ENCODE data around the gene DMD. TPM values are rescaled to one million over a fixed set of nuclear protein-coding genes. Genes with fewer than 3 reads are reported as not detected.

DMD gene
- total RNA-seq, 3 donors from 2014 or later (not counting 1 experiment from before 2014, with no cell fraction given) = not detected

GRCh38 chrX:31397119-31397518, 1814.2 kb downstream of the DMD start:
- no peak overlapping the region for H3K27ac ChIP-seq (ENCODE audit: low read length)
- Mint-ChIP-seq H3K4me1 (no peaks in the 10 kb centered on the region), H3K9me3 (peaks cover 2% of the 10 kb centered on the region in 2 donors), H3K36me3 (no peaks in the 10 kb centered on the region), H3K4me3 (no peak overlapping the region), H3K27ac (no peak overlapping the region), H3K27me3 (ENCODE audit: low read depth in 2 of 2) (no peaks in the 10 kb centered on the region)
- TF ChIP-seq CTCF (IDR thresholded peaks at IDR 0.05) = no peak
- no peaks in the 10 kb centered on the region for H3K9me3 ChIP-seq (ENCODE audit: control insufficient read depth, insufficient read depth, low read length)
- ATAC-seq = no peak
- DNase-seq = no peak
- WGBS (ENCODE audit: insufficient coverage) = 100% methylated on average over 3 of the region's 3 CpGs
- intact Hi-C loops (cut with micrococcal nuclease) = no loop called here
- no peaks in the 10 kb centered on the region for H3K36me3 ChIP-seq (ENCODE audit: control insufficient read depth, insufficient read depth, low read length)
- H3K4me3 ChIP-seq (ENCODE audit: low read length) = no peak overlapping the region
- H3K4me1 ChIP-seq (ENCODE audit: control insufficient read depth, insufficient read depth, low read length) = no peaks in the 10 kb centered on the region
- no peaks in the 10 kb centered on the region for H3K27me3 ChIP-seq (ENCODE audit: control insufficient read depth, insufficient read depth, low read length)

- no peaks in the 10 kb centered on the region for H3K36me3 ChIP-seq (ENCODE audit: control insufficient read depth, insufficient read depth, low read length)
- no peaks in the 10 kb centered on the region for H3K9me3 ChIP-seq (ENCODE audit: control insufficient read depth, insufficient read depth, low read length)
- Mint-ChIP-seq H3K36me3 (no peaks in the 10 kb centered on the region), H3K4me3 (no peak overlapping the region), H3K27me3 (ENCODE audit: low read depth in 2 of 2) (no peaks in the 10 kb centered on the region), H3K27ac (no peak overlapping the region), H3K9me3 (peaks cover 2 to 8% of the 10 kb centered on the region in 2 donors), H3K4me1 (no peaks in the 10 kb centered on the region)
- TF ChIP-seq CTCF (IDR thresholded peaks at IDR 0.05) = no peak
- DNase-seq (no peak), ATAC-seq (no peak)
- intact Hi-C loops (cut with micrococcal nuclease) = no loop called here
- 89% methylated on average over 2 of the region's 3 CpGs for WGBS (ENCODE audit: insufficient coverage)
- H3K27ac ChIP-seq (ENCODE audit: low read length) = no peak overlapping the region
- H3K27me3 ChIP-seq (ENCODE audit: control insufficient read depth, insufficient read depth, low read length) = no peaks in the 10 kb centered on the region
- H3K4me3 ChIP-seq (ENCODE audit: low read length) = no peak overlapping the region
- H3K4me1 ChIP-seq (ENCODE audit: control insufficient read depth, insufficient read depth, low read length) = no peaks in the 10 kb centered on the region
Observed at GRCh38 chrX:31392513-31392912, 1818.8 kb downstream of the DMD start.

- no peak overlapping the region for H3K4me3 Mint-ChIP-seq
- TF ChIP-seq CTCF (IDR thresholded peaks at IDR 0.05) = no peak
- no peaks in the 10 kb centered on the region for H3K9me3 ChIP-seq (ENCODE audit: control insufficient read depth, insufficient read depth, low read length)
- H3K4me3 ChIP-seq (ENCODE audit: low read length) = no peak overlapping the region
- H3K27ac ChIP-seq (ENCODE audit: low read length) = no peak overlapping the region
- H3K27me3 ChIP-seq (ENCODE audit: control insufficient read depth, insufficient read depth, low read length) = no peaks in the 10 kb centered on the region
- H3K27ac Mint-ChIP-seq = no peak overlapping the region
- no peaks in the 10 kb centered on the region for H3K36me3 Mint-ChIP-seq
- H3K4me1 ChIP-seq (ENCODE audit: control insufficient read depth, insufficient read depth, low read length) = no peaks in the 10 kb centered on the region
- no peaks in the 10 kb centered on the region for H3K36me3 ChIP-seq (ENCODE audit: control insufficient read depth, insufficient read depth, low read length)
- no peak for ATAC-seq
- DNase-seq = no peak
- WGBS (ENCODE audit: insufficient coverage) = no CpG with 5 or more reads among the region's 1 CpG
- no peaks in the 10 kb centered on the region for H3K27me3 Mint-ChIP-seq (ENCODE audit: low read depth in 2 of 2)
- intact Hi-C loops (cut with micrococcal nuclease) = no loop called here
- no peaks in the 10 kb centered on the region for H3K4me1 Mint-ChIP-seq
- peaks cover 0 to 8% of the 10 kb centered on the region in 2 donors for H3K9me3 Mint-ChIP-seq
Observed at GRCh38 chrX:31388946-31389345, 1822.4 kb downstream of the DMD start.

GRCh38 chrX:31384471-31384870, 1826.9 kb downstream of the DMD start:
- Histone ChIP-seq H3K27ac (ENCODE audit: low read length) (no peak overlapping the region), H3K36me3 (ENCODE audit: control insufficient read depth, insufficient read depth, low read length) (no peaks in the 10 kb centered on the region), H3K4me3 (ENCODE audit: low read length) (no peak overlapping the region), H3K9me3 (ENCODE audit: control insufficient read depth, insufficient read depth, low read length) (no peaks in the 10 kb centered on the region), H3K27me3 (ENCODE audit: control insufficient read depth, insufficient read depth, low read length) (no peaks in the 10 kb centered on the region), H3K4me1 (ENCODE audit: control insufficient read depth, insufficient read depth, low read length) (no peaks in the 10 kb centered on the region)
- ATAC-seq = no peak
- Mint-ChIP-seq H3K27me3 (ENCODE audit: low read depth in 2 of 2) (no peaks in the 10 kb centered on the region), H3K36me3 (no peaks in the 10 kb centered on the region), H3K9me3 (peaks cover 0 to 2% of the 10 kb centered on the region in 2 donors), H3K27ac (no peak overlapping the region), H3K4me3 (no peak overlapping the region), H3K4me1 (no peaks in the 10 kb centered on the region)
- no peak for TF ChIP-seq CTCF (IDR thresholded peaks at IDR 0.05)
- intact Hi-C loops (cut with micrococcal nuclease) = no loop called here
- DNase-seq = no peak
- 84% methylated on average over 1 of the region's 1 CpG for WGBS (ENCODE audit: insufficient coverage)

Measured in natural killer cell (primary cell).